Keratinocyte (primary cell): ENCODE measurements around the gene CACNG4. TPM values are rescaled to one million over a fixed set of nuclear protein-coding genes. Genes with fewer than 3 reads are reported as not detected.

Experiments
- DNase-seq: peaks from one replicate; pipeline ENCODE4 v3.0.0-alpha.2; 2011; ENCODE audit warnings: low read depth, missing footprints, low spot score
- FAIRE-seq: peaks from 2 replicates; lab custom pipeline; 2011; peaks lifted over from hg19 to GRCh38; lab: Jason Lieb, UNC
- H2AFZ ChIP-seq: 2 replicates; pipeline ENCODE4 v1.6.0; 2012; ENCODE audit warnings: low read length, control low read depth, inconsistent platforms; ENCODE audit not compliant: control insufficient read depth
- H3K27ac ChIP-seq: 2 replicates; pipeline ENCODE4 v1.5.1; 2011; ENCODE audit warnings: low read length; ENCODE audit not compliant: control insufficient read depth, insufficient read depth
- H3K27me3 ChIP-seq: 3 replicates; pipeline ENCODE4 v1.6.0; 2011; ENCODE audit warnings: low read length; ENCODE audit not compliant: control insufficient read depth, insufficient read depth; ENCODE audit errors: extremely low read depth
- H3K36me3 ChIP-seq, 2 experiments: 2 replicates in 1 of 2; 3 replicates in 1 of 2; pipeline ENCODE4 v1.5.1; 2011; ENCODE audit warnings: low read length in 2 of 2, mild to moderate bottlenecking in 1 of 2; ENCODE audit not compliant: control insufficient read depth in 2 of 2, insufficient read depth in 2 of 2; ENCODE audit errors: extremely low read depth in 1 of 2
- H3K4me1 ChIP-seq: 3 replicates; pipeline ENCODE4 v1.5.1; 2011; ENCODE audit warnings: low read length; ENCODE audit not compliant: control insufficient read depth, insufficient read depth; ENCODE audit errors: extremely low read depth
- H3K4me2 ChIP-seq: 3 replicates; pipeline ENCODE4 v1.6.0; 2011; ENCODE audit warnings: low read depth, low read length; ENCODE audit not compliant: control insufficient read depth, insufficient read depth; ENCODE audit errors: extremely low read depth
- H3K4me3 ChIP-seq, 3 experiments: fragments of 200-600 bp in 1 of 3; sonication (generic) in 1 of 3; 2 replicates in 2 of 3; 3 replicates in 1 of 3; pipeline ENCODE4 v1.5.1; 2011 to 2016; ENCODE audit warnings: low read length in 3 of 3, mild to moderate bottlenecking in 3 of 3, control low read depth in 2 of 3, inconsistent platforms in 1 of 3, low read depth in 1 of 3, mixed read lengths in 1 of 3, mixed run types in 1 of 3, moderate library complexity in 1 of 3; ENCODE audit not compliant: control insufficient read depth in 2 of 3, insufficient read depth in 2 of 3; ENCODE audit errors: extremely low read depth in 1 of 3
- H3K79me2 ChIP-seq: 2 replicates; pipeline ENCODE4 v1.6.0; 2012; ENCODE audit warnings: low read length; ENCODE audit not compliant: control insufficient read depth, insufficient read depth
- H3K9ac ChIP-seq: 3 replicates; pipeline ENCODE4 v1.6.0; 2011; ENCODE audit warnings: low read length; ENCODE audit not compliant: control insufficient read depth, insufficient read depth; ENCODE audit errors: extremely low read depth
- H3K9me1 ChIP-seq: 3 replicates; pipeline ENCODE4 v1.6.0; 2011; ENCODE audit warnings: low read length; ENCODE audit not compliant: control insufficient read depth, insufficient read depth; ENCODE audit errors: extremely low read depth
- H3K9me3 ChIP-seq: 2 replicates; pipeline ENCODE4 v1.5.1; 2012; ENCODE audit warnings: low read depth, low read length; ENCODE audit not compliant: control insufficient read depth
- H4K20me1 ChIP-seq: 3 replicates; pipeline ENCODE4 v1.6.0; 2011; ENCODE audit warnings: low read length; ENCODE audit not compliant: control insufficient read depth, insufficient read depth; ENCODE audit errors: extremely low read depth
- CTCF ChIP-seq, 3 experiments: IDR thresholded peaks in 1 of 3; conservative IDR thresholded peaks in 1 of 3; optimal IDR thresholded peaks in 1 of 3; 2 replicates in 2 of 3; 3 replicates in 1 of 3; pipeline versions ENCODE3 to v1.5.1; 2011; ENCODE audit warnings: low read length in 3 of 3, mild to moderate bottlenecking in 3 of 3, moderate library complexity in 2 of 3, control low read depth in 1 of 3, inconsistent platforms in 1 of 3; ENCODE audit not compliant: insufficient read depth in 2 of 3; ENCODE audit errors: extremely low read depth in 1 of 3
- EZH2 ChIP-seq: IDR thresholded peaks from one replicate; pipeline ENCODE4 v1.6.1; 2012; ENCODE audit warnings: inconsistent platforms, mild to moderate bottlenecking, low read length, moderate library complexity
- dilution Hi-C: fragments of 300-500 bp; cut with MboI; formaldehyde crosslinking; loops from one replicate; pipeline ENCODE4 v1.7.0; 2020; ENCODE audit warnings: low sequenced_read_pairs; ENCODE audit not compliant: extremely low pct_ligation_motif_present
- polyA plus RNA-seq, 5 experiments: library from polyadenylated mRNA; depleted of rRNA in 3 of 5; stranded (reverse) in 3 of 5; stranded (forward) in 1 of 5; unstranded in 1 of 5; fragments of >200 nt; gene quantifications; 1 replicate in 1 of 5; 2 replicates in 3 of 5; 3 replicates in 1 of 5; pipeline versions ENCODE4 v1.2.1 to v1.2.3, GENCODE V29; 2011 to 2012; ENCODE audit warnings: missing spikeins in 2 of 5, low read depth in 1 of 5, low replicate concordance in 1 of 5

Gene CACNG4
- polyA plus RNA-seq, 1 donor (not counting 4 experiments of a cell fraction or from before 2014, with no cell fraction given) = not detected

DNA sequence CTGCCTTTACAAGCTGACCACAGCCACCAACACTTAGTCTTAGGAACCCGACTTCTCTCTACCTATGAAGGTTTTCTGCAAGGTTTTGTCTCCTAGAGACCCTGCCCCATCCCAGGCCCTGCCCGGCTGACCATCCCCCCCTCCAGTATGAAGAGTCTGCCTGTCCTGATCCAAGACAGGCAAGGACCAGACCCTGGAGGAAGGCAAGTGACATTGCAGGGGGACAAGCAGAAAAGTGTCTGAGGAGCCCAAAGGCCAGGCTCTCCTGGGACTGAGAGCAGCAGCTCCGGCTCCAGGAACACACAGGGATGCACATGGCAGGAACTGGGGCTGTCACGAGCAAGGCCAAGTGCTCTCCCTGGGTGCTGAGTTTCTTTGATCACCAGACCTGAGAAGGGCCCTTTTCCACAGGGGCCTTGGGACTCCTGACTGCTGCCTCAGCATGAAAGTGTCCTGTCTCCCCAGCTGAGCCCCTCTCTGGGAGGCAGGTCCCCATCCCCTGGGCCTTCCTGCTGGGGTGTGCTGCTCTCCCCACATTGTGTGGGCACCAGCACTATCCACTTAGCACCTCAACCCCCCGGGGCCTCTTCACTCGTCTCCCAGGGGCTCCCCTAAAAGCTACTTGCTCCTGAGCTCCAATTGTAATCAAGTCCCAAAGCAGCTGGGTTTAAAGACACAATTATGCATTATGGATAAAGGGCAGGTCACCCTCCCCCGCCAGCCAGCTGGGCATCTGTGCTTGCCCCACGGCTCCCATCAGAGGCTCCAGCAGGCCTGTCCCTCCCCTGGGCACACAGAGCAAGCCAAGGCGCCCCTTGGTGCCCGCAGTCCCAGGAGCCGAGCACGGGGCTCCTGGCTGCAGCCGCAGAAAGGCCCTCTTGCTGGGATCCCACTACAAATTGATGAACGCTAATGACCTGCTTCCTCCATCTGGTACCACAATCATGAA lies 11.6 kb upstream of the CACNG4 start:
- Histone ChIP-seq H3K27ac (peak overlapping the region; percentile 77), H3K9me3 (no peaks in the 10 kb centered on the region), H3K4me1 (peaks cover 32% of the 10 kb centered on the region), H4K20me1 (no peaks in the 10 kb centered on the region), H3K9ac (peak overlapping the region; percentile 11), H3K79me2 (no peaks in the 10 kb centered on the region), H2AFZ (no peak overlapping the region), H3K4me2 (peak overlapping the region; percentile 83), H3K9me1 (no peaks in the 10 kb centered on the region), H3K4me3 (no peak overlapping the region), H3K36me3 (no peaks in the 10 kb centered on the region), H3K27me3 (no peaks in the 10 kb centered on the region)
- TF ChIP-seq EZH2 (no peak), CTCF (optimal IDR thresholded peaks at IDR 0.05 in 1 of 3, IDR thresholded peaks at IDR 0.05 in 1 of 3, conservative IDR thresholded peaks at IDR 0.05 in 1 of 3; ENCODE audit: extremely low read depth in 1 of 3, insufficient read depth in 2 of 3, low read length in 3 of 3) (no peak)
- dilution Hi-C loops = no loop called here
- FAIRE-seq (no peak), DNase-seq (no peak)

GRCh38 chr17:66953630-66954020 lies 10.9 kb upstream of the CACNG4 start:
- Histone ChIP-seq H3K9me3 (no peaks in the 10 kb centered on the region), H3K9me1 (no peaks in the 10 kb centered on the region), H3K27me3 (no peaks in the 10 kb centered on the region), H3K9ac (no peak overlapping the region), H3K27ac (no peak overlapping the region), H3K36me3 (no peaks in the 10 kb centered on the region), H3K4me3 (no peak overlapping the region), H3K79me2 (no peaks in the 10 kb centered on the region), H4K20me1 (no peaks in the 10 kb centered on the region), H3K4me2 (no peak overlapping the region), H2AFZ (no peak overlapping the region), H3K4me1 (peaks cover 32% of the 10 kb centered on the region)
- FAIRE-seq (no peak), DNase-seq (no peak)
- TF ChIP-seq CTCF (optimal IDR thresholded peaks at IDR 0.05 in 1 of 3, IDR thresholded peaks at IDR 0.05 in 1 of 3, conservative IDR thresholded peaks at IDR 0.05 in 1 of 3; ENCODE audit: extremely low read depth in 1 of 3, insufficient read depth in 2 of 3, low read length in 3 of 3) (no peak), EZH2 (no peak)
- dilution Hi-C loops = no loop called here
